ENCODE results near the gene TTC7B. TPM values are rescaled to one million over a fixed set of nuclear protein-coding genes. Genes with fewer than 3 reads are reported as not detected.

Gene TTC7B
- total and polyA plus RNA-seq, 2 donors (not counting 3 experiments of a cell fraction or from before 2014, with no cell fraction given), result 46.8 to 76.5 TPM

- no peak overlapping the region for H2AFZ ChIP-seq (ENCODE audit: low read depth, low read length)
- peaks cover 19% of the 10 kb centered on the region for H3K4me1 ChIP-seq (ENCODE audit: control insufficient read depth, extremely low read depth, insufficient read depth, low read length)
- dilution Hi-C loops (cut with MboI; ENCODE audit: extremely low pct_ligation_motif_present, low sequenced_read_pairs) (no loop called here), intact Hi-C loops (cut with micrococcal nuclease) (loop anchor here (5.0 kb wide), 1 partner anchor 280 kb away; the partner anchor contains the start of gene CALM1)
- no TSS peak for BruUV-seq (replicated peaks)
- H3K9me3 ChIP-seq (replicated peaks; ENCODE audit: control insufficient read depth, insufficient read depth, low read length), result no peaks in the 10 kb centered on the region
- no peak overlapping the region for H3K9ac ChIP-seq (replicated peaks; ENCODE audit: extremely low read depth, insufficient read depth, low read length)
- no peak for TF ChIP-seq POLR2A (IDR thresholded peaks at IDR 0.05; ENCODE audit: low read depth, low read length)
- TF ChIP-seq GATA2 (IDR thresholded peaks at IDR 0.05; ENCODE audit: insufficient read depth, insufficient read length, low read depth, low read length), result no peak
- TF ChIP-seq CTCF (IDR thresholded peaks at IDR 0.05; ENCODE audit: extremely low read depth in 1 of 2, insufficient read depth in 1 of 2, low read depth in 1 of 2, low read length in 2 of 2), result no peak
- TF ChIP-seq, protein P1, sequence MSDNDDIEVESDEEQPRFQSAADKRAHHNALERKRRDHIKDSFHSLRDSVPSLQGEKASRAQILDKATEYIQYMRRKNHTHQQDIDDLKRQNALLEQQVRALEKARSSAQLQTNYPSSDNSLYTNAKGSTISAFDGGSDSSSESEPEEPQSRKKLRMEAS (IDR thresholded peaks at IDR 0.05; ENCODE audit: insufficient read depth, insufficient read length), result no peak
- no peak for TF ChIP-seq EZH2 (IDR thresholded peaks at IDR 0.05; ENCODE audit: borderline replicate concordance, low read depth, low read length, severe bottlenecking)
- TF ChIP-seq MYC (IDR thresholded peaks at IDR 0.05; ENCODE audit: low read depth, low read length), result no peak
- TF ChIP-seq JUN (IDR thresholded peaks at IDR 0.05; ENCODE audit: borderline replicate concordance, insufficient read depth, insufficient read length, low read depth), result no peak
- no peak for TF ChIP-seq FOS (IDR thresholded peaks at IDR 0.05; ENCODE audit: borderline replicate concordance, insufficient read depth, low read length)
- no peak for TF ChIP-seq POLR2AphosphoS5 (IDR thresholded peaks at IDR 0.05; ENCODE audit: insufficient read depth, low read depth, low read length)
- peaks cover 0 to 7% of the 10 kb centered on the region in 2 experiments for H3K36me3 ChIP-seq (ENCODE audit: control insufficient read depth in 2 of 2, extremely low read depth in 1 of 2, insufficient read depth in 2 of 2, low read length in 2 of 2)
- DNase-seq (ENCODE audit: low read depth, low spot score) (peak; percentile 9), FAIRE-seq (peak; percentile 18)
- H4K20me1 ChIP-seq (replicated peaks; ENCODE audit: control insufficient read depth, extremely low read depth, insufficient read depth, low read length), result no peaks in the 10 kb centered on the region
- H3K4me2 ChIP-seq (ENCODE audit: insufficient read depth, low read length), result no peak overlapping the region
- CTCF ChIA-PET, result interaction anchor here (1.3 kb wide), 1 partner anchor 21 kb away, joined by 5 read pairs; no protein-coding TSS in a partner anchor
- H3K9me1 ChIP-seq (replicated peaks; ENCODE audit: control insufficient read depth, extremely low read depth, insufficient read depth, low read length), result no peaks in the 10 kb centered on the region
- H3K27me3 ChIP-seq (ENCODE audit: control insufficient read depth in 2 of 2, insufficient read depth in 2 of 2, low read length in 2 of 2), result no peaks in the 10 kb centered on the region
- POLR2A ChIA-PET, result no interaction called here
- H3K4me3 ChIP-seq (replicated peaks in 1 of 3; ENCODE audit: insufficient read depth in 1 of 3, low read depth in 1 of 3, low read length in 3 of 3), result no peak overlapping the region
- H3K27ac ChIP-seq (ENCODE audit: insufficient read depth, low read depth, low read length), result peak overlapping the region; percentile 53
- H3K79me2 ChIP-seq (ENCODE audit: control insufficient read depth, insufficient read depth, low read length), result no peaks in the 10 kb centered on the region
These were observed 139.3 kb downstream of the TTC7B start for GRCh38 chr14:90676912-90677311.

All from endothelial cell of umbilical vein (primary cell).